Activated CD4-positive, alpha-beta T cell treated with anti-CD3 and anti-CD28 coated beads, Interleukin-2, amount 10 ng/mL, durations not matched to agents 7 days and 5 days (primary cell): ENCODE results near the gene RBM19. TPM values are rescaled to one million over a fixed set of nuclear protein-coding genes. Genes with fewer than 3 reads are reported as not detected.

ENCODE experiments used
- CTCF ChIA-PET: fragments of 350-600 bp; sonication (Branson Sonifier 250); formaldehyde crosslinking; loops from one replicate; lab custom pipeline; 2021; ENCODE audit warnings: antibody characterized with exemption; lab: Charles Lee
- POLR2A ChIA-PET: fragments of 350-600 bp; sonication (Branson Sonifier 250); formaldehyde crosslinking; loops from one replicate; lab custom pipeline; 2021; ENCODE audit warnings: antibody characterized with exemption; lab: Charles Lee
- DNase-seq: peaks from one replicate; pipeline ENCODE4 v3.0.0-alpha.2; 2020
- H3K27ac Mint-ChIP-seq: one replicate; pipeline ENCODE4 v1.8.0; 2021; ENCODE audit warnings: mild to moderate bottlenecking, moderate library complexity, mixed read lengths
- H3K27me3 Mint-ChIP-seq: one replicate; pipeline ENCODE4 v1.8.0; 2021; ENCODE audit warnings: mixed read lengths
- H3K36me3 Mint-ChIP-seq: one replicate; pipeline ENCODE4 v1.8.0; 2021; ENCODE audit warnings: low read depth, mixed read lengths
- H3K4me1 Mint-ChIP-seq: one replicate; pipeline ENCODE4 v1.8.0; 2021; ENCODE audit warnings: mixed read lengths
- H3K4me3 Mint-ChIP-seq: one replicate; pipeline ENCODE4 v1.8.0; 2021; ENCODE audit warnings: mild to moderate bottlenecking, moderate library complexity, mixed read lengths
- H3K9me3 Mint-ChIP-seq: one replicate; pipeline ENCODE4 v1.8.0; 2021; ENCODE audit warnings: mixed read lengths
- total RNA-seq, 2 experiments: library from RNA; stranded (reverse); gene quantifications; one replicate each; pipeline ENCODE4 v1.2.3, GENCODE V29; 2021

The RBM19 gene
- total RNA-seq, 2 experiments from 2014 or later: 36.0 to 39.0 TPM

GRCh38 chr12:113873740-113874139 lies 92.4 kb downstream of the RBM19 start:
- no peaks in the 10 kb centered on the region for H3K36me3 Mint-ChIP-seq
- DNase-seq: no peak

GRCh38 chr12:113870890-113871289 lies 95.2 kb downstream of the RBM19 start:
- H3K27ac Mint-ChIP-seq: no peak overlapping the region
- POLR2A ChIA-PET: no interaction called here

More at GRCh38 chr12:113873740-113874139, 92.4 kb downstream of the RBM19 start:
- Mint-ChIP-seq H3K4me1 (no peaks in the 10 kb centered on the region), H3K27ac (no peak overlapping the region), H3K27me3 (no peaks in the 10 kb centered on the region), H3K4me3 (no peak overlapping the region), H3K9me3 (no peaks in the 10 kb centered on the region)
- POLR2A ChIA-PET: no interaction called here
- CTCF ChIA-PET: no interaction called here

GRCh38 chr12:113870035-113870434 lies 96.1 kb downstream of the RBM19 start:
- H3K27ac Mint-ChIP-seq: peak overlapping the region; percentile 42
- H3K4me3 Mint-ChIP-seq: no peak overlapping the region
- ChIA-PET CTCF (no interaction called here), POLR2A (no interaction called here)
- DNase-seq: no peak
- H3K4me1 Mint-ChIP-seq: no peaks in the 10 kb centered on the region
- no peaks in the 10 kb centered on the region for H3K36me3 Mint-ChIP-seq
- H3K27me3 Mint-ChIP-seq: no peaks in the 10 kb centered on the region
- no peaks in the 10 kb centered on the region for H3K9me3 Mint-ChIP-seq

More at GRCh38 chr12:113870890-113871289, 95.2 kb downstream of the RBM19 start:
- CTCF ChIA-PET: no interaction called here
- Mint-ChIP-seq H3K4me3 (no peak overlapping the region), H3K9me3 (no peaks in the 10 kb centered on the region), H3K27me3 (no peaks in the 10 kb centered on the region), H3K36me3 (no peaks in the 10 kb centered on the region), H3K4me1 (no peaks in the 10 kb centered on the region)
- DNase-seq: no peak

GRCh38 chr12:113868365-113868764 lies 97.8 kb downstream of the RBM19 start:
- ChIA-PET CTCF (no interaction called here), POLR2A (no interaction called here)
- Mint-ChIP-seq H3K36me3 (no peaks in the 10 kb centered on the region), H3K9me3 (no peaks in the 10 kb centered on the region), H3K4me3 (no peak overlapping the region), H3K27me3 (no peaks in the 10 kb centered on the region), H3K27ac (no peak overlapping the region), H3K4me1 (no peaks in the 10 kb centered on the region)
- DNase-seq: no peak

- DNase-seq: no peak
- Mint-ChIP-seq H3K27ac (no peak overlapping the region), H3K9me3 (no peaks in the 10 kb centered on the region), H3K36me3 (no peaks in the 10 kb centered on the region), H3K27me3 (no peaks in the 10 kb centered on the region), H3K4me1 (peaks cover 11% of the 10 kb centered on the region), H3K4me3 (no peak overlapping the region)
- ChIA-PET POLR2A (no interaction called here), CTCF (no interaction called here)
Observed at GRCh38 chr12:113867258-113867657, 98.9 kb downstream of the RBM19 start.

- no peaks in the 10 kb centered on the region for H3K27me3 Mint-ChIP-seq
- POLR2A ChIA-PET: no interaction called here
- H3K4me3 Mint-ChIP-seq: no peak overlapping the region
- CTCF ChIA-PET: no interaction called here
- peaks cover 16% of the 10 kb centered on the region for H3K4me1 Mint-ChIP-seq
- H3K36me3 Mint-ChIP-seq: peaks cover 1% of the 10 kb centered on the region
- DNase-seq: no peak
- no peak overlapping the region for H3K27ac Mint-ChIP-seq
- no peaks in the 10 kb centered on the region for H3K9me3 Mint-ChIP-seq
Observed at GRCh38 chr12:113866496-113866895, 99.6 kb downstream of the RBM19 start.

GRCh38 chr12:113863455-113863845 lies 102.7 kb downstream of the RBM19 start:
- POLR2A ChIA-PET: no interaction called here
- no peak overlapping the region for H3K4me3 Mint-ChIP-seq
- peaks cover 2% of the 10 kb centered on the region for H3K36me3 Mint-ChIP-seq

GRCh38 chr12:113862590-113863454 lies 103.3 kb downstream of the RBM19 start:
- no peaks in the 10 kb centered on the region for H3K9me3 Mint-ChIP-seq
- peaks cover 16% of the 10 kb centered on the region for H3K4me1 Mint-ChIP-seq
- CTCF ChIA-PET: no interaction called here
- POLR2A ChIA-PET: no interaction called here
- no peak overlapping the region for H3K4me3 Mint-ChIP-seq
- H3K27me3 Mint-ChIP-seq: no peaks in the 10 kb centered on the region
- peaks cover 2% of the 10 kb centered on the region for H3K36me3 Mint-ChIP-seq
- no peak overlapping the region for H3K27ac Mint-ChIP-seq
- no peak for DNase-seq

More at GRCh38 chr12:113863455-113863845, 102.7 kb downstream of the RBM19 start:
- Mint-ChIP-seq H3K4me1 (peaks cover 16% of the 10 kb centered on the region), H3K9me3 (no peaks in the 10 kb centered on the region), H3K27me3 (no peaks in the 10 kb centered on the region), H3K27ac (no peak overlapping the region)
- no peak for DNase-seq
- CTCF ChIA-PET: no interaction called here

GRCh38 chr12:113861708-113862312 lies 104.3 kb downstream of the RBM19 start:
- POLR2A ChIA-PET: no interaction called here
- H3K27ac Mint-ChIP-seq: peak overlapping the region; percentile 32
- H3K27me3 Mint-ChIP-seq: no peaks in the 10 kb centered on the region
- CTCF ChIA-PET: no interaction called here
- DNase-seq: no peak
- H3K36me3 Mint-ChIP-seq: peaks cover 2% of the 10 kb centered on the region
- H3K4me3 Mint-ChIP-seq: no peak overlapping the region
- no peaks in the 10 kb centered on the region for H3K9me3 Mint-ChIP-seq
- peaks cover 16% of the 10 kb centered on the region for H3K4me1 Mint-ChIP-seq

- CTCF ChIA-PET: no interaction called here
- POLR2A ChIA-PET: no interaction called here
- H3K4me3 Mint-ChIP-seq: no peak overlapping the region
Observed at GRCh38 chr12:113860950-113861349, 105.2 kb downstream of the RBM19 start.

GRCh38 chr12:113860059-113860820 lies 105.9 kb downstream of the RBM19 start:
- POLR2A ChIA-PET: no interaction called here
- H3K4me3 Mint-ChIP-seq: no peak overlapping the region
- H3K4me1 Mint-ChIP-seq: peaks cover 16% of the 10 kb centered on the region
- no peaks in the 10 kb centered on the region for H3K27me3 Mint-ChIP-seq
- peaks cover 2% of the 10 kb centered on the region for H3K36me3 Mint-ChIP-seq
- no peaks in the 10 kb centered on the region for H3K9me3 Mint-ChIP-seq
- DNase-seq: no peak
- no peak overlapping the region for H3K27ac Mint-ChIP-seq
- CTCF ChIA-PET: interaction anchor here (1.1 kb wide), 1 partner anchor 107 kb away, joined by 3 read pairs; no protein-coding TSS in a partner anchor

More at GRCh38 chr12:113860950-113861349, 105.2 kb downstream of the RBM19 start:
- no peaks in the 10 kb centered on the region for H3K27me3 Mint-ChIP-seq
- no peaks in the 10 kb centered on the region for H3K9me3 Mint-ChIP-seq
- H3K4me1 Mint-ChIP-seq: peaks cover 16% of the 10 kb centered on the region
- no peak for DNase-seq
- no peak overlapping the region for H3K27ac Mint-ChIP-seq
- peaks cover 2% of the 10 kb centered on the region for H3K36me3 Mint-ChIP-seq

- no peak overlapping the region for H3K27ac Mint-ChIP-seq
- peaks cover 2% of the 10 kb centered on the region for H3K36me3 Mint-ChIP-seq
- ChIA-PET POLR2A (no interaction called here), CTCF (no interaction called here)
- no peak for DNase-seq
- no peak overlapping the region for H3K4me3 Mint-ChIP-seq
- H3K4me1 Mint-ChIP-seq: peaks cover 16% of the 10 kb centered on the region
- no peaks in the 10 kb centered on the region for H3K27me3 Mint-ChIP-seq
- no peaks in the 10 kb centered on the region for H3K9me3 Mint-ChIP-seq
Observed at GRCh38 chr12:113858841-113859386, 107.2 kb downstream of the RBM19 start.
